HS-5 (cell line): ENCODE data around the gene POP4.

ENCODE experiments used
- DNase-seq: peaks from one replicate; pipeline ENCODE4 v3.0.0-alpha.2; 2012; ENCODE audit warnings: low read depth

Gene POP4

GRCh38 chr19:29631450-29631849 lies 25.4 kb downstream of the POP4 start:
- DNase-seq: no peak

GRCh38 chr19:29634002-29634401 lies 27.9 kb downstream of the POP4 start:
- DNase-seq: no peak

DNA sequence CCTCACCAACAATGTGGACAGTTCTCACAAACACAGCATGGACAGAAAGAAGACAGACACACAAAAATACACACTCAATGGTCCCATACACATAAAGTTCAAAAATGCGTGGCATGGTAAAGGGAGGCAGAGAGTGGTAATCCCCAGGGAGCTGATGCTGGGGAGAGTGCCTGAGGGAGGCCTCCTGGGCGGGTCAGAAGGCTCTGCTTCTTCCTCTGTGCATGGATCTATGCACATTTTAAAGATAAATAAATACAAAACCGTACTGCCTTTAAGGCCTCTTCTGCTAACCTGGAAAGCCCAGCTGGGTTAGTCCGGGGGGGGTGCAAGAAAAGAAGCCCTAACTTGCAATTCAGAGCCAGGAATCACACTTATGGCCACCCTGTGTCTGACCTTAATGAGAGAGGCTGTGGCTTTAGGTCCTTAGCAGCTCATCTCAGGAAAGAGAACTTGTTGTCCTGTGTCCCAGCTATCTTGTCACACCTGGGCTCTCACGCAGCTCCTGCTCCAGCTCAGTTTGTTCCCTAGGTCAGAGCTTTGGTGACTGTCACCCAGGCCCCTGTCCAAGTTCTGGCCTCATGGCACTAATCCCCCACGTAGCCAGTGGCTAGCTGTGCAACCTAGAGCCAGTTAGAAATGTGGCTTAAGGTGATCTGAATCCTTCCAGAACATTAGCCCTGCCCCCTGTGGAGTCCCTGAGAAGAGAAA lies 28.5 kb downstream of the POP4 start:
- DNase-seq: no peak

DNA sequence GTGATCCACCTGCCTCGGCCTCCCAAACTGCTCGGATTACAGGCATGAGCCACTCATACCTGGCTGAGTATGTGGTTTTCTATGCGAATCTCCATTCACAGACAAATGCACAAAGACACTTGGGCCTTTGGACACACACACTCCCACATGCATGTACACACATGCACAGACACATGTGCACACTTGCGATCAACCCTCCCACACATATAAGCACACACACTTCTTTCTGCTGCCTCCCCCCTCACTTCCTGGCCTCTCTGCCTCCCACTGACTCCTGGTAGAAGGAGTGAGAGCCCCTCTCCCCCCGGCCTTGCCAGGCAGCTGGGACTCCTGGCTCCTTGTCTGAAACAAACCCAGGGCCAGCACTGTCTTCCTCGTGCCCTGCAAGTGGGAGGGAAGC lies 29.9 kb downstream of the POP4 start:
- no peak for DNase-seq

GRCh38 chr19:29636553-29637360 lies 30.7 kb downstream of the POP4 start:
- DNase-seq: no peak

GRCh38 chr19:29639086-29639485 lies 33.0 kb downstream of the POP4 start:
- no peak for DNase-seq

GRCh38 chr19:29640231-29640630 lies 34.1 kb downstream of the POP4 start:
- DNase-seq: no peak

GRCh38 chr19:29641597-29641996 lies 35.5 kb downstream of the POP4 start:
- DNase-seq: no peak

DNA sequence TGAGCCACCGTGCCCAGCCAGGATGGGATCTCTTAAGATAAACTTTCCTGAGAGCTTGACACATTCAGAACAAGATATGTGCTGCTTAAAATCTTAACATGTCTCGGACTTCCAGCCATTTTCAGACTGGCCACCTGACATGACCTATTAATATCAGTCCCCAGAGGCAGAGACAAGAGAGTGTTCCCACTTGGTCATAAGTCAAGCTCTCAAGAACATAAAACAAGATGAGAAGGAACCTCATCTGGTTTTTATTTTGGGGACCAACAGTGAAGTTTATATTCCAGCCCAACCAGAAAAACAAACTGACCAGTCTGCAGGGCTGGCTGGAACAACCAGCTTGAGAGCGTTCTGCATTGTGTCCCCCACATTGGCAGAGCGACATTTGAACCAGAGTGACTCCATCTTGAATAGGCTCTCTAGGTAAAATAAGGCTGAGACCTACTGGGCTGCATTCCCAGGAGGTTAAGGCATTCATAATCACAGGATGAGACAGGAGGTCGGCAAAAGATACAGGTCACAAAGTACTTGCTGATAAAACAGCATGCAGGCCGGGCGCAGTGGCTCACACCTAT lies 37.4 kb downstream of the POP4 start:
- DNase-seq: no peak

- no peak for DNase-seq
Measured at GRCh38 chr19:29644210-29644609, 38.1 kb downstream of the POP4 start.

DNA sequence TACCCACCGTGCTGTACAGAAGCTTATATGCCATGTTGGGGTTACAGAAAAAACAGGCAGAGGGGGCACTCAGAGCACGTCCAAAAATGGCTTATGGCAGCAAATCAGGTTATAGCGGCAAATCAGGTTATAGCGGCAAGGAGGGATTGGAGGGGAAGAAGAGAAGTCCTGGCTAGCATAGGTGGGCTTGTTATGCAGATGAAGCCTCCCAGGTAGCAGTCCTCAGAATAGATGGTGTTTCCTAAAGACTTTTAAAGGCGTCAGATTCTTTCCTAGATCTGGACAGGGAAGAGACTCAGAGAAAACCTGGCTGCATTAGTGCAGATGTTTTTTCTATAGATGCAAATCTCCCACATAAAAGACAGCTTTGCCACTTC lies 39.4 kb downstream of the POP4 start:
- no peak for DNase-seq

- DNase-seq: no peak
Measured at GRCh38 chr19:29645911-29646310, 39.8 kb downstream of the POP4 start.

DNA sequence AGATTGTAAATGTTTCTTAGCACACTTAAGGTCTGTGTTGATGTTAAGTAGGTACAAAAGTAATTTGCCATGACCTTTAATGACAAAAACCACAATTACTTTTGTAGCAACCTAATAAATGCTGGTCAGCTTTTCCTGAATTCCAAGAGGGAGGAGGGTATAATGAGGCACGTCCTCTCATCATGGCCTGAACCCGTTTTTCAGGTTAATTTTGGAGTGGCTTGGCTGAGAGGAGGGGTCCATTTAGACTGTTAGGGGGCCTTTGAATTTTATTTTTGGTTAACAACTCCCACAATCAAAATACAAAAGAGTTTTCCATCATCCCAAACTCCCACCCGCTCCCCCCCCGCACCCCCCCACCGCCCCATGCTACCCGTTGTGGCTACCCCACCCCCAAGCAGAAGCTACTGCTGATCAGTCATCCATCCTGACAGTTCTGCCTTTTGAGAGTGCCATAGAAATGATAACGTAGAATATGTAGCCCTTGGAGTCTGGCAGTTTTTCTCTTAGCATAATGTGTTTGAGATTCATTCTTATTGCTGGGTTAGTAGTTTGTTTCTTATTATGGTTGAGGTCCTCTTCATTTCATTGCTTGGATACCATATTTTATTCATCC lies 44.8 kb downstream of the POP4 start:
- DNase-seq: no peak

DNA sequence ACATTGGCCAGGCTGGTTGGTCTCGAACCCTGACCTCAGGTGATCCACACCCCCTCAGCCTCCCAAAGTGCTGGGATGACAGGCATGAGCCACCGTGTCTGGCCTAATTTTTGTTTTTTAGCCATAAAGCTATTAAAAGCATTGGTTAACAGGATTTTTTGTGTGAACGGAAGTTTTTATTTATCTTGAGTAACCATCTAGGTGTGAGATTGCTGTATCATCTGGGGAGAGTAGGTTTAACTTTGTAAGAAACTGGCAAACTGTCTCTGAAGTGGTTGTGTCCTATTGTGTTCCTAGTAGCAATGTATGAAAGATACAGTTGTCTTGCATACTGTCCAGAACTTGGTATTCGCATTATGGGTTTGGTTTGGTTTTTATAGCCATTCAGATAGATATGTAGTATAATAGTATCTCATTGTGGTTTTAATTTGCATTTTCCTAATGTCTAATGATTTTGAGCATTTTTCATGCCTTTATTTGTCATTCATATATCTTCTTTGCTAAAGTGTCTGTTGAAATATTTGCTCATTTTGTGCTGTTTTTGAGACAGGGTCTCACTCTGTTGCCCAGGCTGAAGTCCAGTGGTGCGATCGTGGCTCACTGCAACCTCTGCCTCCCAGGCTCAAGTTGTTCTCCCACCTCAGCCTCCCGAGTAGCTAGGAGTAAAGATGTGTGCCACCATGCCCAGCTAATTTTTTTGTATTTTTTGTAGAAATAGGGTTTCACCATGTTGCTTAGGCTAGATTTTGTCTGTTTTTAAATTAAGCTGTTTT lies 45.7 kb downstream of the POP4 start:
- DNase-seq: no peak

- DNase-seq: no peak
Measured at GRCh38 chr19:29653398-29653797, 47.3 kb downstream of the POP4 start.

DNA sequence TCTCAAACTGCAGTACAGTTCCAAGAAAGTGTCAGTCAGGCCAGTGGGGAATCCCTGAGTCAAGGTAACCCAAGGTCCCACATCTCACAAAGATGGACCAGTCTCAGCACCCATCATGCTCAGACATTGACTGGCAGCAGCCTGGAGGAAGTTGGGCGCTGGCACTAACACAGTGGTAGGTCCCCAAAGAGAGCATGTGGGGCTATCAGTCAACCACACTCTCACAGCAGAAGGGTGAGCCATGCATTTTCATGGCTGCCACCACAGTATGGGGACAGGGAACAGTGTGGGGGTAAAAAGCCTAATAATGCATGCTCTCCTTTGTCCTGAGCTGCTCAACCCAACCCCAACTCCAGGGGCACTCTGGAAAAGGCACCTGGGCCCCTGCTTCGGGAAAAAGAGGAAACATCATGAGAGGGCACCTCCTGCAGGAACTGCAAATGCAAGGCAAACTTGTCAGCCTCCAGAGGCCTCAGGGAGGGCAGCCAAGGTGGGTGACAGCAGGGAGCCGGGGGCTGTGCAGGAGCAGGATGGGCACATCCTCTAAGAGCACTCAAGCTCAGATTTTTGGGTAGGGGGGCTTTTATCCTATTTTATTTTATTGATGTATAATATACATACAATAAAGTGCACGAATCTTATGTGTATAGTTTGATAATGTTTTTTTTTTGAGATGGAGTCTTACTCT lies 49.7 kb downstream of the POP4 start:
- no peak for DNase-seq

DNA sequence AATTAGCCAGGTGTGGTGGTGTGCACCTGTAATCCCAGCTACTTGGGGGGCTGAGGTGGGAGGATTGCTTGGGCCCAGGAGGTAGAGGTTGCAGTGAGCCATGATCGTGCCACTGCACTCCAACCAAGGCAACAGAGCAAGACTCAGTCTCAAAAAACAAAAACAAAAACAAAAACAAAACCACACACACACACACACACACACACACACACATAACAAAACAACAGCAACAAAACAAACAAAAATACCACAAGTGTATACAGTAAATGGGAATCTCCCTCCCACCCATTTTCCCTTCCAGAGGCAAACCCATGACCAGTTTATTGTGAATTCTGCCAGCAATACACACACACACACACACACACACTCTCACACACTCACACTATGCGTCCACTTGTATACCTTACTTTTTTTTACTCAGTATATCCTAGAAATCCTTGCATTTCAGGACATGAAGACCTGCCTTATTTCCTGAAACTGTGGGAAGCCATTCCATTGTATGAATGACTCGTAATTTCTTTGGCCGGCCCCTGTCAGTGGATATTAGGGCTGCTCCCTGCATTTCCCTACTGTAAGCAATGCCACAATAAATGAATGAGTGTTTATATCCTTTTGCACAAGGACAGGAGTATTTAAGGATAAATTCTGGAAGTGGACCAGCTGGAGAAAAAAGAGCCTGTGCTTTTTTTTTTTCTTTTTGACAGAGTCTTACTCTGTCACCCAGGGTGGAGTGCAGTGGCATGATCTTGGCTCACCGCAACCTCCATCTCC lies 52.3 kb downstream of the POP4 start:
- DNase-seq: no peak

DNA sequence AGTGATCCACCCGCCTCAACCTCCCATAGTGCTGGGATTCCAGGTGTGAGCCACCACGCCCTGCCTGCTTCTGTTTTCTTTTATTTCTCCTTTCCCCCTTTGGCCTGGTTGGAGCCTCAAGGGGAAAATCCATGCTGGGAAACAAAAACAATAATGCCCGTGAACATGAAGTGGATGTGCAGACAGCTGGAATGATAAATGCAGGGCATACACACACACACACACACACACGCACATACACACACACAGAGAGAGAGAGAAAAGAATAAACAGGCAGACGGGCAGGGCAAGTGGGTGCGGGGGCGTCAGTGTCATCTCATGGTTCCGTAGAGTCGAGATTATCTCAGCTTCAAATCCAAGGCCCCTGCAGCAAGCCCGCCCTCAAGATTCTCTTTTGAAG lies 54.8 kb downstream of the POP4 start:
- DNase-seq: no peak

DNA sequence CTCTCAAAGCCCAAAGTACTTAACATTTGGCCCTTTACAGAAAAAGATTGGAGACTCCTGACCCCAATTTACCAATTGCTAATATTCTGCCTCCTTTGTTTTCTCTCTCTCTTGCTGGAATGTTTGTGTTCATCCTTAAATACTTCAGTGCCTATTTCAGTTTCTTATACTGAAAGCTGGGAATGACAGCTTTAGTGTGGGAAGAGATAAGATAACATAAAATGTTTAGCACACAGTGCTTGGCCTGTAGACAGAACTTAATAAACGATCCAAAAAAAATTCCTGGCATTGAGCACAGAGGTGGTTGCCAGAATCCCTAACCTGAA lies 56.2 kb downstream of the POP4 start:
- no peak for DNase-seq

GRCh38 chr19:29662604-29663404 lies 56.7 kb downstream of the POP4 start:
- DNase-seq: no peak
